Smooth muscle cell (in vitro differentiated cells): Measurements from ENCODE around the gene SH3PXD2A. TPM values are rescaled to one million over a fixed set of nuclear protein-coding genes. Genes with fewer than 3 reads are reported as not detected.

ENCODE experiments used
- DNase-seq: peaks from one replicate; lab custom pipeline; 2025; ENCODE audit not compliant: unreplicated experiment; lab: John Stamatoyannopoulos, UW
- H2AFZ ChIP-seq: fragments of 200-600 bp; sonication (generic); 2 replicates; pipeline ENCODE4 v1.6.0; 2016; ENCODE audit warnings: antibody characterized with exemption, low read depth, mild to moderate bottlenecking
- H3F3A ChIP-seq: fragments of 200-600 bp; sonication (generic); 2 replicates; pipeline ENCODE4 v1.6.0; 2017; ENCODE audit warnings: antibody characterized with exemption, low read depth
- H3K27ac ChIP-seq: fragments of 200-600 bp; sonication (generic); 2 replicates; pipeline ENCODE4 v1.5.1; 2016; ENCODE audit warnings: low read depth, mild to moderate bottlenecking
- H3K27me3 ChIP-seq: fragments of 200-600 bp; sonication (generic); 2 replicates; pipeline ENCODE4 v1.6.1; 2016; ENCODE audit warnings: low read depth, mild to moderate bottlenecking
- H3K36me3 ChIP-seq: fragments of 200-600 bp; sonication (generic); 2 replicates; pipeline ENCODE4 v1.5.1; 2016; ENCODE audit warnings: low read depth
- H3K4me1 ChIP-seq: fragments of 200-600 bp; sonication (generic); 2 replicates; pipeline ENCODE4 v1.5.1; 2016; ENCODE audit warnings: low read depth
- H3K4me2 ChIP-seq: fragments of 200-600 bp; sonication (generic); 2 replicates; pipeline ENCODE4 v1.6.0; 2016; ENCODE audit warnings: mild to moderate bottlenecking
- H3K4me3 ChIP-seq: fragments of 200-600 bp; sonication (generic); 2 replicates; pipeline ENCODE4 v1.5.1; 2016; ENCODE audit warnings: mild to moderate bottlenecking
- H3K79me2 ChIP-seq: fragments of 200-600 bp; sonication (generic); 2 replicates; pipeline ENCODE4 v1.6.0; 2016; ENCODE audit warnings: low read depth, mild to moderate bottlenecking
- H3K9ac ChIP-seq: fragments of 200-600 bp; sonication (generic); 2 replicates; pipeline ENCODE4 v1.6.0; 2016; ENCODE audit warnings: low read depth
- H3K9me3 ChIP-seq: fragments of 200-600 bp; sonication (generic); replicated peaks from 2 replicates; pipeline ENCODE4 v1.5.1; 2016; ENCODE audit warnings: low read depth
- H4K20me1 ChIP-seq: fragments of 200-600 bp; sonication (generic); 2 replicates; pipeline ENCODE4 v1.6.0; 2016; ENCODE audit warnings: low read depth
- CTCF ChIP-seq: fragments of 200-600 bp; sonication (generic); IDR thresholded peaks from 2 replicates; pipeline ENCODE4 v1.5.1; 2017; ENCODE audit warnings: borderline replicate concordance, mild to moderate bottlenecking, antibody characterized with exemption; ENCODE audit not compliant: insufficient read depth, poor library complexity, severe bottlenecking
- WGBS: methylation state at CpG from one replicate; pipeline ENCODE4 v1.1.7; 2016; ENCODE audit warnings: low lambda C conversion rate; 5-methylcytosine and 5-hydroxymethylcytosine counted together
- polyA plus RNA-seq: library from polyadenylated mRNA; unstranded; fragments of >200 nt; fragmentation: Nextera tagmentation; extraction: Ambion mirVana; gene quantifications from 2 replicates; pipeline ENCODE4 v1.2.1, GENCODE V29; 2016
- total RNA-seq: library from RNA; depleted of rRNA; stranded (reverse); fragments of >200 nt; gene quantifications from 2 replicates; pipeline ENCODE4 v1.2.3, GENCODE V29; 2014

Gene SH3PXD2A
- total and polyA plus RNA-seq, 2 experiments from 2014 or later: 30.1 to 37.9 TPM

- H3K36me3 ChIP-seq: peaks cover 2% of the 10 kb centered on the region
- WGBS: 97% methylated on average over 3 of the region's 3 CpGs
- peak overlapping the region; percentile 75 for H3K27ac ChIP-seq
- no peak for TF ChIP-seq CTCF
- DNase-seq: no peak
- no peaks in the 10 kb centered on the region for H3K27me3 ChIP-seq
- H2AFZ ChIP-seq: no peak overlapping the region
- peaks cover 87% of the 10 kb centered on the region for H4K20me1 ChIP-seq
- H3K9me3 ChIP-seq: no peaks in the 10 kb centered on the region
- peak overlapping the region; percentile 31 for H3K4me2 ChIP-seq
- H3K4me1 ChIP-seq: peaks cover 6% of the 10 kb centered on the region
- no peak overlapping the region for H3K9ac ChIP-seq
- H3K79me2 ChIP-seq: peaks cover 55% of the 10 kb centered on the region
- no peaks in the 10 kb centered on the region for H3F3A ChIP-seq
- H3K4me3 ChIP-seq: no peak overlapping the region
Observed at GRCh38 chr10:103646304-103646703, 209.1 kb downstream of the SH3PXD2A start.

GRCh38 chr10:103645141-103646054, 210.0 kb downstream of the SH3PXD2A start:
- no peak overlapping the region for H2AFZ ChIP-seq
- no peaks in the 10 kb centered on the region for H3K27me3 ChIP-seq
- no peak overlapping the region for H3K4me3 ChIP-seq
- TF ChIP-seq CTCF: no peak
- no peaks in the 10 kb centered on the region for H3F3A ChIP-seq
- no peak overlapping the region for H3K9ac ChIP-seq
- H3K9me3 ChIP-seq: no peaks in the 10 kb centered on the region
- H3K27ac ChIP-seq: peak overlapping the region; percentile 75
- peaks cover 51% of the 10 kb centered on the region for H3K79me2 ChIP-seq
- DNase-seq: no peak
- 24% methylated on average over 12 of the region's 12 CpGs for WGBS
- H3K4me2 ChIP-seq: peak overlapping the region; percentile 11
- H4K20me1 ChIP-seq: peaks cover 87% of the 10 kb centered on the region
- peaks cover 6% of the 10 kb centered on the region for H3K4me1 ChIP-seq
- H3K36me3 ChIP-seq: peaks cover 2% of the 10 kb centered on the region

GRCh38 chr10:103643381-103643780, 212.0 kb downstream of the SH3PXD2A start:
- no peaks in the 10 kb centered on the region for H3K27me3 ChIP-seq
- H3K4me2 ChIP-seq: no peak overlapping the region
- H3K4me1 ChIP-seq: peaks cover 12% of the 10 kb centered on the region
- peaks cover 54% of the 10 kb centered on the region for H3K79me2 ChIP-seq
- H3K4me3 ChIP-seq: no peak overlapping the region
- H3K27ac ChIP-seq: no peak overlapping the region
- no peak overlapping the region for H3K9ac ChIP-seq
- TF ChIP-seq CTCF: no peak
- no peak overlapping the region for H2AFZ ChIP-seq
- peaks cover 2% of the 10 kb centered on the region for H3K36me3 ChIP-seq
- H3F3A ChIP-seq: no peaks in the 10 kb centered on the region
- peaks cover 82% of the 10 kb centered on the region for H4K20me1 ChIP-seq
- 91% methylated on average over 7 of the region's 7 CpGs for WGBS
- H3K9me3 ChIP-seq: no peaks in the 10 kb centered on the region
- DNase-seq: no peak
